GM12874 (cell line): Measurements from ENCODE around the gene TENM3.

Experiments
- CTCF ChIP-seq: IDR thresholded peaks from 2 replicates; pipeline ENCODE4 v1.5.1; 2011; ENCODE audit warnings: low read depth, mild to moderate bottlenecking, control low read depth, low read length, moderate library complexity; ENCODE audit not compliant: insufficient read depth

TENM3 gene

GRCh38 chr4:182640932-182641331, 397.7 kb downstream of the TENM3 start:
- TF ChIP-seq CTCF: no peak

- no peak for TF ChIP-seq CTCF
These were observed 399.6 kb downstream of the TENM3 start for GRCh38 chr4:182642831-182643230.

- no peak for TF ChIP-seq CTCF
These were observed 400.8 kb downstream of the TENM3 start for GRCh38 chr4:182643801-182644682.

GRCh38 chr4:182644683-182645050, 401.5 kb downstream of the TENM3 start:
- TF ChIP-seq CTCF: no peak

GRCh38 chr4:182645511-182645910, 402.3 kb downstream of the TENM3 start:
- no peak for TF ChIP-seq CTCF

- no peak for TF ChIP-seq CTCF
These were observed 404.6 kb downstream of the TENM3 start for GRCh38 chr4:182647646-182648300.

GRCh38 chr4:182648766-182649165, 405.6 kb downstream of the TENM3 start:
- TF ChIP-seq CTCF: no peak
